PC-3 (cell line): ENCODE results near the gene TXNDC11. TPM values are rescaled to one million over a fixed set of nuclear protein-coding genes. Genes with fewer than 3 reads are reported as not detected.

Experiments used
- ATAC-seq: fragments of 200-7000 bp; cut with Tn5 transposase; 2 replicates; pipeline ENCODE4 v1.9.1; 2020; ENCODE audit warnings: mild to moderate bottlenecking, moderate library complexity
- BruUV-seq: library from RNA; stranded (reverse); fragments of 400-500 nt; replicated peaks from 2 replicates; lab custom pipeline; 2021; lab: Mats Ljungman, UMichigan
- CTCF ChIA-PET: fragments of 300-600 bp; sonication (Branson Sonifier 250); formaldehyde crosslinking; loops from one replicate; lab custom pipeline; 2022; ENCODE audit warnings: antibody characterized with exemption; lab: Charles Lee
- POLR2A ChIA-PET: fragments of 300-600 bp; sonication (Branson Sonifier 250); formaldehyde crosslinking; loops from one replicate; lab custom pipeline; 2022; ENCODE audit warnings: antibody characterized with exemption; ENCODE audit not compliant: unreplicated experiment; lab: Charles Lee
- DNase-seq: peaks from one replicate; pipeline ENCODE4 v3.0.0-alpha.2; 2015
- H2AFZ ChIP-seq: fragments of 300-600 bp; sonication (generic); 2 replicates; pipeline ENCODE4 v1.6.0; 2016; ENCODE audit warnings: antibody characterized with exemption, low read length
- H3F3A ChIP-seq: fragments of 300-600 bp; sonication (generic); one replicate; pipeline ENCODE4 v1.6.0; 2017; ENCODE audit warnings: antibody characterized with exemption, low read length, control low read depth, mild to moderate bottlenecking; ENCODE audit not compliant: unreplicated experiment
- H3K27ac ChIP-seq: fragments of 300-600 bp; sonication (generic); 2 replicates; pipeline ENCODE4 v1.5.1; 2016; ENCODE audit warnings: mild to moderate bottlenecking, low read length
- H3K27me3 ChIP-seq: fragments of 300-600 bp; sonication (generic); 2 replicates; pipeline ENCODE4 v1.6.1; 2016; ENCODE audit warnings: low read length, mixed read lengths
- H3K36me3 ChIP-seq: fragments of 300-600 bp; sonication (generic); 2 replicates; pipeline ENCODE4 v1.6.1; 2016; ENCODE audit warnings: low read depth, mixed run types, low read length, mixed read lengths
- H3K4me1 ChIP-seq: fragments of 300-600 bp; sonication (generic); 2 replicates; pipeline ENCODE4 v1.5.1; 2016; ENCODE audit warnings: low read length; ENCODE audit not compliant: insufficient read depth
- H3K4me2 ChIP-seq: fragments of 300-600 bp; sonication (generic); 2 replicates; pipeline ENCODE4 v1.6.0; 2016; ENCODE audit warnings: low read length
- H3K4me3 ChIP-seq: fragments of 300-600 bp; sonication (generic); 2 replicates; pipeline ENCODE4 v1.5.1; 2016; ENCODE audit warnings: mild to moderate bottlenecking, low read length, mixed read lengths
- H3K79me2 ChIP-seq: fragments of 300-600 bp; sonication (generic); 2 replicates; pipeline ENCODE4 v1.6.1; 2017; ENCODE audit warnings: low read length, mixed read lengths
- H3K9ac ChIP-seq: fragments of 300-600 bp; sonication (generic); 2 replicates; pipeline ENCODE4 v1.6.0; 2016; ENCODE audit warnings: mild to moderate bottlenecking, low read length
- H3K9me2 ChIP-seq: fragments of 300-600 bp; sonication (generic); replicated peaks from 2 replicates; pipeline ENCODE4 v1.6.1; 2016; ENCODE audit warnings: mixed run types, low read length, mixed read lengths
- H3K9me3 ChIP-seq: fragments of 300-600 bp; sonication (generic); 2 replicates; pipeline ENCODE4 v1.6.1; 2016; ENCODE audit warnings: low read length, mixed read lengths
- H4K20me1 ChIP-seq: fragments of 300-600 bp; sonication (generic); 2 replicates; pipeline ENCODE4 v1.6.1; 2016; ENCODE audit warnings: low read length, mixed read lengths
- CTCF ChIP-seq: fragments of 300-600 bp; sonication (generic); conservative IDR thresholded peaks from 2 replicates; pipeline ENCODE4 v1.5.1; 2017; ENCODE audit warnings: antibody characterized with exemption, low read depth, mild to moderate bottlenecking, low read length
- EZH2 ChIP-seq: fragments of 300-600 bp; sonication (generic); IDR thresholded peaks from one replicate; pipeline ENCODE4 v1.6.1; 2017; ENCODE audit warnings: antibody characterized with exemption, mild to moderate bottlenecking, low read length; ENCODE audit not compliant: unreplicated experiment
- EZH2phosphoT487 ChIP-seq: fragments of 300-600 bp; sonication (generic); IDR thresholded peaks from 2 replicates; pipeline ENCODE4 v1.6.1; 2018; ENCODE audit warnings: mild to moderate bottlenecking, antibody characterized with exemption, low read length, borderline replicate concordance
- intact Hi-C: fragments of 100-400 bp; cut with micrococcal nuclease; formaldehyde crosslinking; loops from 2 replicates; pipeline ENCODE4 v1.9.0; 2023
- total RNA-seq: library from RNA; depleted of rRNA; stranded (reverse); fragments of >200 nt; gene quantifications from 2 replicates; pipeline ENCODE4 v1.2.3, GENCODE V29; 2014

TXNDC11 gene
- total RNA-seq, 1 experiment from 2014 or later, result 20.2 TPM

- H3K27me3 ChIP-seq, result no peaks in the 10 kb centered on the region
- no peaks in the 10 kb centered on the region for H4K20me1 ChIP-seq
- POLR2A ChIA-PET, result no interaction called here
- no peak for ATAC-seq
- no peak for TF ChIP-seq EZH2phosphoT487
- TF ChIP-seq CTCF, result no peak
- H3K36me3 ChIP-seq, result no peaks in the 10 kb centered on the region
- no peaks in the 10 kb centered on the region for H3K79me2 ChIP-seq
- no peak overlapping the region for H3K27ac ChIP-seq
- H3K4me1 ChIP-seq, result 0 out of 2 replicates have a peak, but pooled peaks cover 4% of the 10 kb centered on the region
- H3K9me2 ChIP-seq, result no peaks in the 10 kb centered on the region
- H2AFZ ChIP-seq, result no peak overlapping the region
- H3K4me3 ChIP-seq, result no peak overlapping the region
- BruUV-seq, result no TSS peak
- no peak overlapping the region for H3K9ac ChIP-seq
- CTCF ChIA-PET, result no interaction called here
- intact Hi-C loops, result no loop called here
- no peak for DNase-seq
- no peaks in the 10 kb centered on the region for H3F3A ChIP-seq
- no peaks in the 10 kb centered on the region for H3K9me3 ChIP-seq
- H3K4me2 ChIP-seq, result no peak overlapping the region
Observed at GRCh38 chr16:11672206-11673090, 70.2 kb downstream of the TXNDC11 start.

GRCh38 chr16:11671676-11672075 is 71.0 kb downstream of the TXNDC11 start:
- intact Hi-C loops, result no loop called here
- no peaks in the 10 kb centered on the region for H3K79me2 ChIP-seq
- 0 out of 2 replicates have a peak, but pooled peaks cover 4% of the 10 kb centered on the region for H3K4me1 ChIP-seq
- DNase-seq (no peak), ATAC-seq (no peak)
- TF ChIP-seq CTCF, result no peak
- no peak for TF ChIP-seq EZH2
- no peak for TF ChIP-seq EZH2phosphoT487
- H3K36me3 ChIP-seq, result no peaks in the 10 kb centered on the region
- H4K20me1 ChIP-seq, result no peaks in the 10 kb centered on the region
- no TSS peak for BruUV-seq
- no peaks in the 10 kb centered on the region for H3K9me2 ChIP-seq
- ChIA-PET CTCF (no interaction called here), POLR2A (no interaction called here)
- no peaks in the 10 kb centered on the region for H3K27me3 ChIP-seq
- no peak overlapping the region for H3K27ac ChIP-seq
- no peak overlapping the region for H3K9ac ChIP-seq
- no peaks in the 10 kb centered on the region for H3K9me3 ChIP-seq
- no peak overlapping the region for H2AFZ ChIP-seq
- H3F3A ChIP-seq, result no peaks in the 10 kb centered on the region
- no peak overlapping the region for H3K4me3 ChIP-seq
- no peak overlapping the region for H3K4me2 ChIP-seq

GRCh38 chr16:11671271-11671670 is 71.4 kb downstream of the TXNDC11 start:
- H3K79me2 ChIP-seq, result no peaks in the 10 kb centered on the region
- H3K9ac ChIP-seq, result no peak overlapping the region
- H3K9me3 ChIP-seq, result no peaks in the 10 kb centered on the region
- H3K27me3 ChIP-seq, result no peaks in the 10 kb centered on the region
- intact Hi-C loops, result no loop called here
- H3K27ac ChIP-seq, result no peak overlapping the region
- no TSS peak for BruUV-seq
- ChIA-PET CTCF (no interaction called here), POLR2A (no interaction called here)
- no peak for TF ChIP-seq CTCF
- TF ChIP-seq EZH2, result no peak
- no peak for TF ChIP-seq EZH2phosphoT487
- ATAC-seq (no peak), DNase-seq (no peak)
- H3K4me3 ChIP-seq, result no peak overlapping the region
- H4K20me1 ChIP-seq, result no peaks in the 10 kb centered on the region
- no peak overlapping the region for H2AFZ ChIP-seq
- no peaks in the 10 kb centered on the region for H3K36me3 ChIP-seq
- 0 out of 2 replicates have a peak, but pooled peaks cover 4% of the 10 kb centered on the region for H3K4me1 ChIP-seq
- H3F3A ChIP-seq, result no peaks in the 10 kb centered on the region
- H3K9me2 ChIP-seq, result no peaks in the 10 kb centered on the region
- H3K4me2 ChIP-seq, result no peak overlapping the region
